SU-DHL-6 (cell line): Measurements from ENCODE around the gene LRP1B.

Experiments
- CTCF ChIP-seq: fragments of 200-600 bp; sonication (generic); IDR thresholded peaks from one replicate; pipeline ENCODE4 v1.5.1; 2017; ENCODE audit warnings: antibody characterized with exemption, mild to moderate bottlenecking, low read length, moderate library complexity; ENCODE audit not compliant: insufficient read depth, poor library complexity, severe bottlenecking
- EZH2phosphoT487 ChIP-seq: fragments of 200-600 bp; sonication (generic), shearing (Covaris generic); conservative IDR thresholded peaks from 2 replicates; pipeline ENCODE4 v1.6.1; 2018; ENCODE audit warnings: mild to moderate bottlenecking, antibody characterized with exemption, low read length, moderate library complexity, mixed read lengths

DNA sequence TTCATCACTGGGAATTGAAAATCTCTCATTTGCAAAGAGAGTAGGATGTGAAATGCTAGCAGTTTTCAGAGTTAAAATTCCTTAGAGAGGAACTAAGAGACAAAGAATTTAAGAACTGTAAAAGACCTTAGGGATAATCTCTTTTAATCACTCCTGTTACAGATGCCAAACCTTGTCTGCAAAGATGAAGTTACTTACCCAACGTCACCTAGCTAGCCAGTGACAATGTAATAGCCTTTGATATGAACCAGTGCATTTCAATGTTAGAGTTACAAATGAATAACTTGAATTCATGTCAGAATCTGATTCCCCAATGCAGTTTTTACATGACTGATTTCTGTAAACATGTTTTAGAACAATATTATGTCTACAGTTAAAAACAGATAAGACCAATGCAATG is 190.1 kb downstream of the LRP1B start:
- TF ChIP-seq CTCF = no peak
- TF ChIP-seq EZH2phosphoT487 = no peak
